Neural crest cell (in vitro differentiated cells): ENCODE measurements around the gene TEX22. TPM values are rescaled to one million over a fixed set of nuclear protein-coding genes. Genes with fewer than 3 reads are reported as not detected.

ENCODE experiments used
- DNase-seq: peaks from one replicate; pipeline ENCODE4 v3.0.0; 2021; ENCODE audit warnings: low read depth, mixed read lengths, low spot score
- H3K27ac Mint-ChIP-seq: one replicate; pipeline ENCODE4 v1.8.0; 2021; ENCODE audit warnings: mild to moderate bottlenecking, mixed read lengths; ENCODE audit not compliant: unreplicated experiment
- H3K27me3 Mint-ChIP-seq: 2 replicates; pipeline ENCODE4 v1.8.0; 2021; ENCODE audit warnings: low read depth, mild to moderate bottlenecking, mixed read lengths
- H3K36me3 Mint-ChIP-seq: 2 replicates; pipeline ENCODE4 v1.8.0; 2021; ENCODE audit warnings: low read depth, mild to moderate bottlenecking, mixed read lengths
- H3K4me1 Mint-ChIP-seq: 2 replicates; pipeline ENCODE4 v1.8.0; 2021; ENCODE audit warnings: mixed read lengths
- H3K4me3 Mint-ChIP-seq: one replicate; pipeline ENCODE4 v1.8.0; 2021; ENCODE audit warnings: mild to moderate bottlenecking, mixed read lengths
- H3K9me3 Mint-ChIP-seq: 2 replicates; pipeline ENCODE4 v1.8.0; 2021; ENCODE audit warnings: mixed read lengths
- CTCF ChIP-seq: fragments of 200-600 bp; sonication (generic); conservative IDR thresholded peaks from 2 replicates; pipeline ENCODE4 v1.5.0; 2021; ENCODE audit warnings: antibody characterized with exemption, mild to moderate bottlenecking
- total RNA-seq: library from RNA; stranded (reverse); gene quantifications from 2 replicates; pipeline ENCODE4 v1.2.1, GENCODE V29; 2021

TEX22 gene
- total RNA-seq, 1 donor from 2014 or later = 5.2 TPM

- no peaks in the 10 kb centered on the region for H3K27me3 Mint-ChIP-seq
- H3K36me3 Mint-ChIP-seq = peaks cover 38% of the 10 kb centered on the region
- H3K4me3 Mint-ChIP-seq = no peak overlapping the region
- H3K27ac Mint-ChIP-seq = no peak overlapping the region
- peaks cover 10% of the 10 kb centered on the region for H3K9me3 Mint-ChIP-seq
- peaks cover 12% of the 10 kb centered on the region for H3K4me1 Mint-ChIP-seq
- TF ChIP-seq CTCF = no peak
- no peak for DNase-seq
Observed at GRCh38 chr14:105430565-105430964, 32.2 kb downstream of the TEX22 start.

- no peak for DNase-seq
- Mint-ChIP-seq H3K9me3 (peaks cover 12% of the 10 kb centered on the region), H3K4me3 (no peak overlapping the region), H3K27me3 (no peaks in the 10 kb centered on the region), H3K27ac (no peak overlapping the region), H3K4me1 (peaks cover 12% of the 10 kb centered on the region), H3K36me3 (peaks cover 43% of the 10 kb centered on the region)
- no peak for TF ChIP-seq CTCF
Observed at GRCh38 chr14:105431256-105431655, 32.9 kb downstream of the TEX22 start.

GRCh38 chr14:105432657-105433056 lies 34.3 kb downstream of the TEX22 start:
- H3K4me3 Mint-ChIP-seq = no peak overlapping the region
- H3K27ac Mint-ChIP-seq = no peak overlapping the region
- peaks cover 9% of the 10 kb centered on the region for H3K9me3 Mint-ChIP-seq
- H3K36me3 Mint-ChIP-seq = peaks cover 34% of the 10 kb centered on the region
- H3K4me1 Mint-ChIP-seq = peaks cover 12% of the 10 kb centered on the region
- no peaks in the 10 kb centered on the region for H3K27me3 Mint-ChIP-seq
- TF ChIP-seq CTCF = no peak
- DNase-seq = no peak

GRCh38 chr14:105433161-105433605 lies 34.8 kb downstream of the TEX22 start:
- Mint-ChIP-seq H3K9me3 (peaks cover 9% of the 10 kb centered on the region), H3K27me3 (no peaks in the 10 kb centered on the region), H3K27ac (no peak overlapping the region), H3K4me1 (peaks cover 12% of the 10 kb centered on the region), H3K4me3 (no peak overlapping the region), H3K36me3 (peaks cover 31% of the 10 kb centered on the region)
- no peak for DNase-seq
- TF ChIP-seq CTCF = no peak

- DNase-seq = no peak
- Mint-ChIP-seq H3K4me3 (no peak overlapping the region), H3K4me1 (peaks cover 12% of the 10 kb centered on the region), H3K36me3 (peaks cover 13% of the 10 kb centered on the region), H3K27me3 (no peaks in the 10 kb centered on the region), H3K9me3 (peaks cover 6% of the 10 kb centered on the region), H3K27ac (no peak overlapping the region)
- no peak for TF ChIP-seq CTCF
Observed at GRCh38 chr14:105436402-105436801, 38.1 kb downstream of the TEX22 start.
